B cell (primary cell): ENCODE measurements around the gene PAEP. TPM values are rescaled to one million over a fixed set of nuclear protein-coding genes. Genes with fewer than 3 reads are reported as not detected.
"Not testable (repeated sequence)": the region's sequence is repeated elsewhere in the genome, so short reads cannot be mapped to it uniquely, and the experiment has no call there.

Experiments used
- ATAC-seq: fragments of 200-7000 bp; cut with Tn5 transposase; one replicate; pipeline ENCODE4 v1.10.0; 2021; ENCODE audit warnings: low read depth, mild to moderate bottlenecking, moderate number of reproducible peaks, moderate library complexity
- CTCF ChIA-PET: fragments of 350-600 bp; sonication (Branson Sonifier 250); formaldehyde crosslinking; loops from one replicate; lab custom pipeline; 2021; ENCODE audit warnings: antibody characterized with exemption, inconsistent platforms; lab: Charles Lee
- POLR2A ChIA-PET: fragments of 350-600 bp; sonication (Branson Sonifier 250); formaldehyde crosslinking; loops from one replicate; lab custom pipeline; 2021; ENCODE audit warnings: antibody characterized with exemption; lab: Charles Lee
- DNase-seq: peaks from one replicate; pipeline ENCODE4 v3.0.0; 2013
- H2AFZ ChIP-seq: 2 replicates; pipeline ENCODE4 v1.6.1; 2012; ENCODE audit warnings: mild to moderate bottlenecking, low read depth, low read length; ENCODE audit not compliant: insufficient read depth, poor library complexity, severe bottlenecking
- H3K27ac ChIP-seq, 2 donors: 1 replicate in 1 of 2; 2 replicates in 1 of 2; pipeline ENCODE4 v1.5.1; 2012 to 2013; ENCODE audit warnings: low read length in 2 of 2, mild to moderate bottlenecking in 2 of 2, moderate library complexity in 1 of 2
- H3K27me3 ChIP-seq, 4 experiments: fragments of 200-600 bp in 1 of 4; sonication (generic) in 1 of 4; replicated peaks in 1 of 4; 1 replicate in 2 of 4; 2 replicates in 2 of 4; pipeline versions ENCODE4 v1.6.1 to v1.7.0; 2013 to 2016; ENCODE audit warnings: low read length in 3 of 4, mild to moderate bottlenecking in 2 of 4, mixed read lengths in 1 of 4, moderate library complexity in 1 of 4; ENCODE audit not compliant: insufficient read depth in 4 of 4, control insufficient read depth in 3 of 4; ENCODE audit errors: control extremely low read depth in 1 of 4
- H3K36me3 ChIP-seq, 2 experiments: replicated peaks in 1 of 2; 1 replicate in 1 of 2; 2 replicates in 1 of 2; pipeline versions ENCODE4 v1.6.1 to v1.7.1; 2013; ENCODE audit warnings: low read length in 1 of 2; ENCODE audit not compliant: insufficient read depth in 2 of 2, control insufficient read depth in 1 of 2; ENCODE audit errors: control extremely low read depth in 1 of 2, extremely low read depth in 1 of 2
- H3K4me1 ChIP-seq, 2 donors: fragments of 200-600 bp in 1 of 2; sonication (generic) in 1 of 2; 1 replicate in 1 of 2; 2 replicates in 1 of 2; pipeline versions ENCODE4 v1.5.1 to v1.6.1; 2013 to 2017; ENCODE audit warnings: low read length in 2 of 2; ENCODE audit not compliant: control insufficient read depth in 2 of 2, insufficient read depth in 2 of 2
- H3K4me2 ChIP-seq: replicated peaks from 2 replicates; pipeline ENCODE3; 2012; ENCODE audit warnings: mild to moderate bottlenecking, low read depth, low read length; ENCODE audit not compliant: poor library complexity, severe bottlenecking
- H3K4me3 ChIP-seq, 5 experiments: fragments of 200-600 bp in 1 of 5; sonication (generic) in 1 of 5; 1 replicate in 3 of 5; 2 replicates in 2 of 5; pipeline versions ENCODE4 v1.5.1 to v1.7.0; 2011 to 2016; ENCODE audit warnings: low read length in 4 of 5, mild to moderate bottlenecking in 4 of 5, low read depth in 2 of 5, control low read depth in 1 of 5, moderate library complexity in 1 of 5; ENCODE audit not compliant: insufficient read depth in 1 of 5; ENCODE audit errors: control extremely low read depth in 1 of 5, extremely low read depth in 1 of 5
- H3K79me2 ChIP-seq: fragments of 200-600 bp; sonication (generic); one replicate; pipeline ENCODE4 v1.6.0; 2016; ENCODE audit warnings: low read length; ENCODE audit not compliant: control insufficient read depth, insufficient read depth
- H3K9ac ChIP-seq: fragments of 200-600 bp; sonication (generic); 2 replicates; pipeline ENCODE4 v1.6.1; 2017; ENCODE audit warnings: mild to moderate bottlenecking, low read length, moderate library complexity
- H3K9me3 ChIP-seq, 3 donors: one replicate each; pipeline versions ENCODE4 v1.6.1 to v1.7.1; 2013; ENCODE audit warnings: low read length in 2 of 3; ENCODE audit not compliant: control insufficient read depth in 2 of 3, insufficient read depth in 1 of 3; ENCODE audit errors: control extremely low read depth in 1 of 3
- H4K20me1 ChIP-seq: 2 replicates; pipeline ENCODE4 v1.6.0; 2012; ENCODE audit warnings: mild to moderate bottlenecking, low read length; ENCODE audit not compliant: insufficient read depth, control insufficient read depth, poor library complexity, severe bottlenecking
- H3K27ac Mint-ChIP-seq: one replicate; pipeline ENCODE4 v1.8.0; 2021; ENCODE audit warnings: mixed read lengths
- H3K27me3 Mint-ChIP-seq: one replicate; pipeline ENCODE4 v1.8.0; 2021; ENCODE audit warnings: mixed read lengths
- H3K4me1 Mint-ChIP-seq: one replicate; pipeline ENCODE4 v1.8.0; 2021; ENCODE audit warnings: mixed read lengths
- H3K4me3 Mint-ChIP-seq: one replicate; pipeline ENCODE4 v1.8.0; 2021; ENCODE audit warnings: mixed read lengths
- H3K9me3 Mint-ChIP-seq: one replicate; pipeline ENCODE4 v1.8.0; 2022; ENCODE audit warnings: mixed read lengths; ENCODE audit not compliant: insufficient read depth
- CTCF ChIP-seq: fragments of 200-600 bp; IDR thresholded peaks from one replicate; pipeline ENCODE4 v1.8.0; 2022; ENCODE audit warnings: antibody characterized with exemption, mild to moderate bottlenecking
- EZH2 ChIP-seq: IDR thresholded peaks from 2 replicates; pipeline ENCODE4 v1.6.1; 2012; ENCODE audit warnings: borderline replicate concordance, low read depth, mild to moderate bottlenecking, moderate library complexity, low read length; ENCODE audit not compliant: insufficient read depth, poor library complexity, severe bottlenecking
- WGBS: methylation state at CpG from one replicate; pipeline ENCODE4 v1.1.5; 2013; ENCODE audit warnings: missing lambda C conversion rate; ENCODE audit not compliant: insufficient coverage; 5-methylcytosine and 5-hydroxymethylcytosine counted together
- intact Hi-C: fragments of 100-400 bp; cut with micrococcal nuclease; formaldehyde crosslinking; loops from one replicate; pipeline ENCODE4 v1.10.0; 2022
- polyA plus RNA-seq: library from polyadenylated mRNA; depleted of rRNA; stranded (reverse); fragments of >200 nt; gene quantifications from 2 replicates; pipeline ENCODE4 v1.2.3, GENCODE V29; 2012
- total RNA-seq, 2 donors: library from RNA; stranded (reverse); fragments of 120-200 nt in 1 of 2; gene quantifications; 1 replicate in 1 of 2; 2 replicates in 1 of 2; pipeline versions ENCODE4 v1.2.3 to v1.2.4, GENCODE V29; 2013 to 2022

Gene PAEP
- total and polyA plus RNA-seq, 2 donors (not counting 1 experiment from before 2014, with no cell fraction given), result not detected

DNA sequence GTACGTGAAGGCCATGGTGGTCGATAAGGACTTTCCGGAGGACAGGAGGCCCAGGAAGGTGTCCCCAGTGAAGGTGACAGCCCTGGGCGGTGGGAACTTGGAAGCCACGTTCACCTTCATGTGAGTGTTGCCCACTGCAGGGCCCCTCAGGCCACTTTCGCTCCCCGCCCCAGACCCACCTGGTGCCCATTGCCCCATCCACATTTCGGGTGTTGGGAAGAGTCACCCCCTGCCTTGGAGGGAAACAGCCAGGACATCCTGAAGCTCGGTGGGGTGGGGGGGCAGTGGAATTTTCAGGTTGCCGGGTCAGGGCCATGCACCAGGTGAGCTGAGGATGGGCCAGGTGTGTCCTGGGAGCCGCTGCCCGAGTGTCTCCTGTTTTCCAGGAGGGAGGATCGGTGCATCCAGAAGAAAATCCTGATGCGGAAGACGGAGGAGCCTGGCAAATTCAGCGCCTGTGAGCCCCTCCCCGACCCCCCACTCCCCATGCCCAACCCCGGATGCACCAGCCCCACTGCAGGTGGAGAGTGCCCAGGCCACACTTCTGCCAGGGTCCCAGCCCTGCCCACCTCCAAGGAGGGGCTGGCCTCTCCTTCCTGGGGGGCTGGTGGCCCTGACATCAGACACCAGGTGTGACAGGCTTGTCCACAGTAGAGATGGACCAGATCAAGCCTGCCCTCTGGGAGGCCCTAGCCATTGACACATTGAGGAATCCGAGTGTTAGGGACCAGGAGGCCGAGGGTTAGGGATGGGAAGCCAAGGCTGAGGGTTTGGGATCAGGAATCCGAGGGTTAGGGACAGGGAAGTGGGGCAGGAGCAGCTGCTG lies 14.6 kb upstream of the PAEP start:
- H3K27me3 ChIP-seq, H3K4me2 ChIP-seq, DNase-seq, CTCF ChIA-PET, POLR2A ChIA-PET, H3K4me1 Mint-ChIP-seq, H3K4me1 ChIP-seq, H3K4me3 Mint-ChIP-seq, H3K9me3 Mint-ChIP-seq, H3K27ac Mint-ChIP-seq, H3K27ac ChIP-seq, H4K20me1 ChIP-seq, H3K36me3 ChIP-seq, H3K9me3 ChIP-seq, H3K9ac ChIP-seq, ATAC-seq, H2AFZ ChIP-seq, intact Hi-C loops, H3K4me3 ChIP-seq, H3K79me2 ChIP-seq: not testable (repeated sequence)
- 83% methylated on average over 16 of the region's 21 CpGs for WGBS
- H3K27me3 Mint-ChIP-seq, result peaks cover 12% of the 10 kb centered on the region

DNA sequence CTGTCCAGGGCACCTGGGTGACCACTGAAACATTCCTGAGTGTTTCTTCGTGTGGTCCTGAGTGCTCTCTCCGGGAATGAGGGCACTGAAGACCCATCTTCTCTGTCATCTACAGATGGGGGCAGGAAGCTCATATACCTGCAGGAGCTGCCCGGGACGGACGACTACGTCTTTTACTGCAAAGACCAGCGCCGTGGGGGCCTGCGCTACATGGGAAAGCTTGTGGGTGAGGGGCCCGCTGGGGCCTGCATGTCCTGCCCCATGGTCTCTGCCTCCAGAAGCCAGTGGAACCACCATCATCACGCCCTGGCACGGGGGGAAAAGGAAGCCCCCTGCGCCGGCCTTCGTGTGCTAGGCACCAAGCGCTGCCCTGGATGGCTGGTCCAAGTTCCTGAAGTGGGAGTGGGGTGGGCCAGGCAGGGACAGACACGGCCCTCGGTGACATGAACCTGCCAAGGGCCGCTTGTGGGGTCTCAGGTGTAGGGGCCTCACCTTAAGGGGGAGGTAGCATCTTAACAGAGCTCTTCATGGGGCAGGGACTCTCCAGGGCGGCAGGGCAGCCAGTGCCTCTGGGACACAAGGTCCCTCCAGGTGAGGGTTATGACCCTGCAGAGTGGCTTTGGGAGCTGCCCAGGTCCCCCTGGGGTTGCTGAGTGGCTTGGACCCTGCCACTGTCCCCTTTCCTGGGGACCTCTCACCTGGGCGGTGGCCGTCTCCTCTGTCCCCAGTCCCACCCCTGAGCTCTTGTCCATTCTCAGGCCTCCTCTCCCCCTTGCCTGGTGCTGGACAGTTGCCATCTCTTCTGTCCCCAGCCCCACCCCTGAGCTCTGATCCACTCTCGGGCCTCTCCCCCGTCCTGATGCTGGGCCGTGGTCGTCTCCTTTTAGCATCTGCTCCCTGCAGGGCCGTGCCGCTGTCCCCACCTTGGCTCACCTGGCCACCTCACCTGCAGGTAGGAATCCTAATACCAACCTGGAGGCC lies 13.5 kb upstream of the PAEP start:
- peaks cover 0 to 3% (median 0%) of the 10 kb centered on the region in 3 donors for H3K9me3 ChIP-seq
- peaks cover 9% of the 10 kb centered on the region for H3K27me3 Mint-ChIP-seq
- H3K27me3 ChIP-seq, result no peaks in the 10 kb centered on the region
- ChIA-PET POLR2A (no interaction called here), CTCF (interaction anchor here (0.7 kb wide), 1 partner anchor 19 kb away, joined by 3 read pairs; no protein-coding TSS in a partner anchor)
- no peak overlapping the region for H2AFZ ChIP-seq
- no peaks in the 10 kb centered on the region for H4K20me1 ChIP-seq
- H3K79me2 ChIP-seq, result no peaks in the 10 kb centered on the region
- H3K4me3 Mint-ChIP-seq, result no peak overlapping the region
- no peak overlapping the region for H3K9ac ChIP-seq
- no peak overlapping the region for H3K27ac Mint-ChIP-seq
- DNase-seq (no peak), ATAC-seq (no peak)
- no peaks in the 10 kb centered on the region for H3K9me3 Mint-ChIP-seq
- intact Hi-C loops, result no loop called here
- H3K4me2 ChIP-seq, result no peak overlapping the region
- H3K4me1 Mint-ChIP-seq, result no peaks in the 10 kb centered on the region
- no peaks in the 10 kb centered on the region for H3K4me1 ChIP-seq
- H3K4me3 ChIP-seq, result no peak overlapping the region
- TF ChIP-seq EZH2 (no peak), CTCF (no peak)
- no peaks in the 10 kb centered on the region for H3K36me3 ChIP-seq
- H3K27ac ChIP-seq, result no peak overlapping the region
- 81% methylated on average over 28 of the region's 28 CpGs for WGBS

DNA sequence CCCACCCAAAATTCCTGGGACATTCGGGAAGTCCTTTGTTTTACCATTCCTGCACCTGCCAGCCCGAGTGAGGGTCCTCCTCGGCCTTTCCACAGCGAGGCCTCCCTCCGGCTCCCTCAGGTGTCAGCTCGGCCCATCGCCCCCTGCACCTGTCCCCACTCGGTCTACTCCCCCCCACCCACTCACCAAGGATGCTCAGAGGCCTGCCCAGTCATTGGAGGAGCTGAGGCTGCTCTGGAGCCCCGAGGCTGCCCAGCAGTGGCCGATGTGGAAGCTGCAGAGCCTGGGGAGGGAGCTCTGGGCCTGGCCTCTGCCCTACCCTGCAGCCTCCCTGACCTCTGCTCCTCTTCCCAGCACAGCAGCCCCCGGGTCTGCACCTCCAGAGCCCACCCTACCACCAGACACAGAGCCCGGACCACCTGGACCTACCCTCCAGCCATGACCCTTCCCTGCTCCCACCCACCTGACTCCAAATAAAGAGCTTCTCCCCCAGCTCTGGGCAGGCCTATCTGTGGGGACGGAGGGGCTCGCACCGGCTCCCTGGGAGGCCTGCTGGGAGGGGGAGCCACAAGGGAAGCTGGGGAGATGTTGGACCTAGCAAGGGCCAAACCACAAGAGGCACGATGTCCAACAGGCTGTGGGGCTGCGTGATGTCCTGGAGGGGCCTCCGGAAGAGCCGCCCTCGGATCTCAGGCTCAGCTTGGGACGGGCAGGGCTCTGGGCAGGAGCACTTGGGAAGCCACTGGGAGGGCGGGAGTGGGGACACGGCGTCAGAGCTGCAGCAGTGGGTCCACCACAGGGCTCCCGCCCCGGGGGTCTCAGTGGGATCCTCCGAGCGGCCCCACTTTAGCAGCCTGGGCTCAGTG lies 11.8 kb upstream of the PAEP start:
- H3K9me3 Mint-ChIP-seq, H3K27ac ChIP-seq, POLR2A ChIA-PET, CTCF ChIA-PET, H3K27me3 ChIP-seq, H3K4me1 Mint-ChIP-seq, H2AFZ ChIP-seq, H3K27me3 Mint-ChIP-seq, H3K9ac ChIP-seq, ATAC-seq, H3K4me3 ChIP-seq, H3K4me2 ChIP-seq, H3K4me3 Mint-ChIP-seq, H3K79me2 ChIP-seq, H3K9me3 ChIP-seq, H3K36me3 ChIP-seq, H3K27ac Mint-ChIP-seq, DNase-seq, H4K20me1 ChIP-seq, intact Hi-C loops, H3K4me1 ChIP-seq: not testable (repeated sequence)
- WGBS, result 90% methylated on average over 21 of the region's 28 CpGs
